IPS-15b (cell line): ENCODE measurements around the gene SPAST.
"Not testable (repeated sequence)": the region's sequence is repeated elsewhere in the genome, so short reads cannot be mapped to it uniquely, and the experiment has no call there.

Source experiments
- H3K27me3 ChIP-seq: one replicate; pipeline ENCODE4 v1.6.1; 2013; ENCODE audit warnings: low read length; ENCODE audit not compliant: control insufficient read depth, insufficient read depth
- H3K36me3 ChIP-seq: one replicate; pipeline ENCODE4 v1.6.1; 2013; ENCODE audit warnings: low read length; ENCODE audit not compliant: control insufficient read depth, insufficient read depth
- H3K4me1 ChIP-seq: one replicate; pipeline ENCODE4 v1.6.1; 2013; ENCODE audit warnings: mild to moderate bottlenecking, low read length; ENCODE audit not compliant: control insufficient read depth, insufficient read depth
- H3K4me3 ChIP-seq: one replicate; pipeline ENCODE4 v1.5.1; 2013; ENCODE audit warnings: low read depth, low read length
- H3K9ac ChIP-seq: one replicate; pipeline ENCODE4 v1.6.1; 2013; ENCODE audit warnings: low read depth, mild to moderate bottlenecking, low read length
- H3K9me3 ChIP-seq: one replicate; pipeline ENCODE4 v1.6.1; 2013; ENCODE audit warnings: mild to moderate bottlenecking, low read length; ENCODE audit not compliant: control insufficient read depth, insufficient read depth

The SPAST gene

GRCh38 chr2:32063310-32064020, at the start of gene SPAST:
Gene SPAST (plus strand): TSS chr2:32063556. CDS start chr2:32063832, 276 bp downstream.
- Histone ChIP-seq H3K9me3 (no peaks in the 10 kb centered on the region), H3K9ac (peak within 1 kb of the TSS; percentile 60), H3K36me3 (peaks cover 2% of the 10 kb centered on the region), H3K4me3 (peak within 1 kb of the TSS; percentile 64), H3K27me3 (no peaks in the 10 kb centered on the region), H3K4me1 (no peaks in the 10 kb centered on the region)

GRCh38 chr2:32018789-32019482, 44.4 kb upstream of the SPAST start:
- H3K27me3 ChIP-seq, H3K4me1 ChIP-seq, H3K9ac ChIP-seq, H3K9me3 ChIP-seq, H3K4me3 ChIP-seq: not testable (repeated sequence)
- H3K36me3 ChIP-seq, result peaks cover 11% of the 10 kb centered on the region

- H3K9ac ChIP-seq, H3K27me3 ChIP-seq, H3K36me3 ChIP-seq, H3K9me3 ChIP-seq, H3K4me1 ChIP-seq, H3K4me3 ChIP-seq: not testable (repeated sequence)
Measured at GRCh38 chr2:32034198-32034887, 29.0 kb upstream of the SPAST start.

- Histone ChIP-seq H3K36me3 (peaks cover 3% of the 10 kb centered on the region), H3K4me1 (peaks cover 4% of the 10 kb centered on the region), H3K4me3 (peak within 1 kb of the TSS; percentile 99), H3K9ac (peak within 1 kb of the TSS; percentile 90), H3K9me3 (no peaks in the 10 kb centered on the region), H3K27me3 (no peaks in the 10 kb centered on the region)
Measured at GRCh38 chr2:32039447-32040219, 23.7 kb upstream of the SPAST start, which contains the start of gene DPY30. Gene DPY30 (minus strand): TSS chr2:32039805. CDS start chr2:32039456, 349 bp downstream.

GRCh38 chr2:32043561-32043960, 19.8 kb upstream of the SPAST start:
- H3K9me3 ChIP-seq, result no peaks in the 10 kb centered on the region
- H3K9ac ChIP-seq, result no peak overlapping the region
- H3K36me3 ChIP-seq, result no peaks in the 10 kb centered on the region
- H3K4me1 ChIP-seq, result peaks cover 4% of the 10 kb centered on the region
- H3K4me3 ChIP-seq, result no peak overlapping the region
- no peaks in the 10 kb centered on the region for H3K27me3 ChIP-seq

GRCh38 chr2:32051836-32052439, 11.4 kb upstream of the SPAST start:
- H3K4me3 ChIP-seq, result no peak overlapping the region
- no peaks in the 10 kb centered on the region for H3K27me3 ChIP-seq
- no peak overlapping the region for H3K9ac ChIP-seq
- H3K4me1 ChIP-seq, result no peaks in the 10 kb centered on the region
- H3K36me3 ChIP-seq, result no peaks in the 10 kb centered on the region
- no peaks in the 10 kb centered on the region for H3K9me3 ChIP-seq

GRCh38 chr2:32054583-32054982, 8.8 kb upstream of the SPAST start:
- H3K36me3 ChIP-seq, H3K9me3 ChIP-seq, H3K27me3 ChIP-seq, H3K4me3 ChIP-seq, H3K4me1 ChIP-seq, H3K9ac ChIP-seq: not testable (repeated sequence)

- no peaks in the 10 kb centered on the region for H3K4me1 ChIP-seq
- no peaks in the 10 kb centered on the region for H3K9me3 ChIP-seq
- H3K36me3 ChIP-seq, result no peaks in the 10 kb centered on the region
- H3K9ac ChIP-seq, result no peak overlapping the region
- no peaks in the 10 kb centered on the region for H3K27me3 ChIP-seq
- no peak overlapping the region for H3K4me3 ChIP-seq
Measured at GRCh38 chr2:32058130-32058529, 5.2 kb upstream of the SPAST start.

GRCh38 chr2:32060266-32060665, 3.1 kb upstream of the SPAST start:
- Histone ChIP-seq H3K27me3 (no peaks in the 10 kb centered on the region), H3K4me3 (no peak overlapping the region), H3K36me3 (no peaks in the 10 kb centered on the region), H3K9me3 (no peaks in the 10 kb centered on the region), H3K9ac (no peak overlapping the region), H3K4me1 (no peaks in the 10 kb centered on the region)

GRCh38 chr2:32061430-32061829, 1.9 kb upstream of the SPAST start:
- no peaks in the 10 kb centered on the region for H3K4me1 ChIP-seq
- H3K9me3 ChIP-seq, result no peaks in the 10 kb centered on the region
- no peak overlapping the region for H3K9ac ChIP-seq
- no peaks in the 10 kb centered on the region for H3K27me3 ChIP-seq
- no peak overlapping the region for H3K4me3 ChIP-seq
- H3K36me3 ChIP-seq, result peaks cover 2% of the 10 kb centered on the region
